Measurements from ENCODE around the gene TRA2A.

Gene TRA2A

DNA sequence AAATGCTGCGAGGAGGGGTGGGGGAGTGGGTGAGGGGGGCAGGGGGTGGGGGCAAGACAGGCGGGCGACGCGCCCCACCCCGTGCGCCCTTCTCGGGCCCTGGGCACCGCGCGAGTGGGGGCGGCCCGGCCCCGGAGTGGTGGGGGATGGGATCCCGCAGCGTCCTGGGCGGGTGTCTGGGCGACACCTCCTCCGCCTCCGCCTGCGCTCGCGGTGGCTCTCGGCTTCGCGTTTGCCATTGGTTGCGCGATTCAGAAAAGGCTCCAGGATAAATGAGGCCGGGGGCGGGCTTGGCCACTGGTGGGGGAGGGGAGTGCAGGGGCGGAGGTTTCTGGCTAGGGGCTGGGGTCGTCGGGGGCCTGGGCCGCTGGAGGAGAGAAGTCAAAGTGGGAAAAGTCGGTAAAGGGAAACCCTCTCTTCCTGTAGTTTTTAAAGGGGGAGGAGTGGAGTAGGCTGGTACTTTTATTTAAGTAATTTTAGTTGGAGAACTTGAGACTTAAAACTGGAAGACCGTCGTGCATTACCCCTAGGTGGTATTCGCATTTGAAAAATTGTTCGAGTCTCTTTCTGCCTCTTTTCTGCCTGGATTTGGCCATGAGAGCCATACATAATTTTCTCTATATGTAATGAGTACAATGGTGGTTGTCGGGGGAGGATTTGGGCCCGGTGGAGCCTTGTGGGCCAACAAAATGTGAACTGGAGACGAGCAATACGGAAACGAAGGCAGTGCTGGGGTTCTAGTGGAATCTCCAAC, 60.5 kb downstream of the TRA2A start:
- in situ Hi-C loops (cut with MboI; ENCODE audit: low sequenced_read_pairs): no loop called here

- in situ Hi-C loops (cut with MboI; ENCODE audit: low sequenced_read_pairs): no loop called here
Measured at GRCh38 chr7:23470330-23471105, 61.3 kb downstream of the TRA2A start, which contains the start of gene IGF2BP3. Gene IGF2BP3 (minus strand): TSS chr7:23470491. CDS start chr7:23470110, 381 bp downstream.

DNA sequence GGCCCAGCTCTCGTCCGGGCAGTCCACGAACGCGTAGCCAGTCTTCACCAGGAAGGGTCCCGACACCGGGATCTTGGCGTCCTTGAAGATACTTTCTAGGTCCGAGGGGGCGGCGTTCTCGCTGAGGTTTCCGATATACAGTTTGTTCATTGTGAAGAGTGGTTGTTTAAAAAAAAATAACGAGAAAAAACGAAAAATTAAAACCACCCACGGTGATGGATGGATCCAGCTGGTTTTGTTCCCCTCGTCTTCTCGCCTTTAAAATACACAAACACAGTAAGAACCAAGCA, 61.9 kb downstream of the TRA2A start:
- in situ Hi-C loops (cut with MboI; ENCODE audit: low sequenced_read_pairs): no loop called here

- in situ Hi-C loops (cut with MboI; ENCODE audit: low sequenced_read_pairs): no loop called here
Measured at GRCh38 chr7:23469150-23469960, 62.4 kb downstream of the TRA2A start.

DNA sequence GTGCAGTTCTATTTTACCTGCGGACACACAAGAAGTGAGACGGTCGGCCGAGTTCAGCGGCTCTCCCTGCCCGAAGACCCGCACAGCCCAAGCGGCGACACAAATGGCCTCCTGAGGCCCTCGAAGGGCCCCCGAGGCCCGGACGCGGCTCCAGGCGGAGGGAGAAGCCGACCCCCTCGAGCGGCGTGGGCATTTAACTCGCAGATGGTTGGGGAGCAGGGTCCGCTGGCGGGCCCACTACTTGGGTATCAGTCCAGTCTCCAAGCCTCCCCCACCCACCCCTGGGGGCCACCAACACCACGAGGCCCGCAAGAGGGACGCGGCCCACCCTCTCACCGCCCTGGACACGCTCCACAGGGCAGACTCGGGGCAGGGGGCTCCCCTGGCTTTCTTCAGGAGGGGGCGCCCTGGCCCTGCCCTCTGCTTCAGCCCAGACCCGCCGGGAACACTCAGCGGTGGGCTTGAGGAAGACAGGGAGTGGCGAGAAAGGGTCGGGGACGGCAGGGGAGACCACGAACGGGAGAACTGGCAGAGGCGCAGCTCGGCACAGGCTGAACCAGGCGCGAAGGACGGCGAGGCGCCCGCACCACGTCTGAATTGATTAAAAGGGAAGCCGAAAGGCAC, 63.1 kb downstream of the TRA2A start:
- in situ Hi-C loops (cut with MboI; ENCODE audit: low sequenced_read_pairs): no loop called here

DNA sequence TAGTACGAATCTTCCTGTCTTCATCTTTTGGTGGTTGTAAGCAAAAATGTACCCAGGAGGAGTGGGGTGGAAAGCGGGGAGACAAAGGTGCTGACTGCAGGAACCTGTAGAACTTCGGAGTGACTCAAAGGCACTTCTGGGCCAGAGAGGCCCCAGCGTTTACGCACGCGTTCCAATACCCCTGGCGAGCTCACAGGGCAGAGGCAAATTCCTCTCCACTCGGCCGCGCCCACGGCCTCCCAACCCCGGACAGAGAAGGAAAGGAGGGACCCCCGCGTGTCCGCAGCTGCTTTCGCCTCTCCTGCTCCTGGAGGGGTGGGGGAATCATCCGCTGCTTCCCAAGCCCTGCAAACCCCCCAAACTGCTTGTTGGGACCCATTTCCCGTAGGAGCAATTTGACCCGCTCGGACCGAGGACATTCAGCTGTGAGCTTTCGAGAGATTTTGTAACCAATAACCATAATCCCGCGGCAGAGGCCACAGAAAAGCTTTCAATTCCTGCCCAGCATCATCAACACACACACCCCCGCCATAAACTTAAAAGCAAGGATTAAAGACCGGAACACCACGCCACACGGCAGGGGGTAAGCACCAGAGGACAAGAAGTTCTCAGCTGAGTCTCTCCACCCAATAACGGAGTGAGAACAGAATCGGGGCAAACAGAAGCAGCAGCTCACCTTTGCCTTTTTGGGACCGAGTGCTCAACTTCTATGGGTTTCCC, 63.8 kb downstream of the TRA2A start:
- in situ Hi-C loops (cut with MboI; ENCODE audit: low sequenced_read_pairs): no loop called here

GRCh38 chr7:23467291-23467805, 64.4 kb downstream of the TRA2A start:
- in situ Hi-C loops (cut with MboI; ENCODE audit: low sequenced_read_pairs): no loop called here

DNA sequence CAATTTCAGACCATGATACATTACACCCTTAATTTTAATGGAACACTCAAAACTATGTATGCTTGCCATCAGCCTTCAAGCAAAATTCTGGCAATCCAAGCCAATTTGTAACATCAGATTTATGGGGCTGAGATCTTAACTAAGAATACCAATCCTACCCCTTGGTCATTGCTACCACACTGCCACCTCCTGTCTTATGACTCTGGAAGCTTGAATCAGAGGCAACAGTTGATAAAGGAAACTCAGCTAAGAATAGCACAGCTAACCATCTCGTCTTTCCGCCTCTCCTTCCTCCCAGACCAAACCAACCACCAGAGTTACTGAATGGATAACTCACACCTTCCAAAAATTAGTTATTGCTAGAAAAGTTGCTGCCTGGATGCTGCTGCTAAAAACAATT, 68.9 kb downstream of the TRA2A start:
- in situ Hi-C loops (cut with MboI; ENCODE audit: low sequenced_read_pairs): no loop called here

DNA sequence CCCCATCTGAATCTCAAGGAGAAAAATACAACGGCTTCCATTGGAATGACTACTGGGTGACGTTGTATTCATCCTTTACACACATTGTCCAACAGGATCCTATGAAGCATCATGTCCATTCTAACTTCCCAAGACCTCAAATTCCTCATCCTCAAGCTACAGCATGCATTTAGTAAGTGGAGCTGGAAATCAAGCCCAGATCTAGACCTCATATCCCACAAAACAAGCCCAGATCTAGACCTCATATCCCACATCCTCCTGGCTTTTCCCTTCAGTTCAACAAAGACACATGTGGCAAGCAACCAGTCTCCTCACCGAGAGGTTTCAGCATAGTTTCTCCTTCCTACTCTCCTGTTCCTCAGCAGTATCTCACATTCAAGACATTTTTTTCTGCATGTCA, 73.7 kb downstream of the TRA2A start:
- in situ Hi-C loops (cut with MboI; ENCODE audit: low sequenced_read_pairs): no loop called here

- in situ Hi-C loops (cut with MboI; ENCODE audit: low sequenced_read_pairs): no loop called here
Measured at GRCh38 chr7:23456093-23456492, 75.7 kb downstream of the TRA2A start.

- in situ Hi-C loops (cut with MboI; ENCODE audit: low sequenced_read_pairs): no loop called here
Measured at GRCh38 chr7:23454881-23455526, 76.8 kb downstream of the TRA2A start.
